ENCODE data around the gene EXD3. TPM values are rescaled to one million over a fixed set of nuclear protein-coding genes. Genes with fewer than 3 reads are reported as not detected.

The EXD3 gene
- total and polyA plus RNA-seq, 9 of the 15 experiments (the other 6 are each of a cell fraction or from before 2014, with no cell fraction given) = 0.29 to 12.5 (median 3.9) TPM

DNA sequence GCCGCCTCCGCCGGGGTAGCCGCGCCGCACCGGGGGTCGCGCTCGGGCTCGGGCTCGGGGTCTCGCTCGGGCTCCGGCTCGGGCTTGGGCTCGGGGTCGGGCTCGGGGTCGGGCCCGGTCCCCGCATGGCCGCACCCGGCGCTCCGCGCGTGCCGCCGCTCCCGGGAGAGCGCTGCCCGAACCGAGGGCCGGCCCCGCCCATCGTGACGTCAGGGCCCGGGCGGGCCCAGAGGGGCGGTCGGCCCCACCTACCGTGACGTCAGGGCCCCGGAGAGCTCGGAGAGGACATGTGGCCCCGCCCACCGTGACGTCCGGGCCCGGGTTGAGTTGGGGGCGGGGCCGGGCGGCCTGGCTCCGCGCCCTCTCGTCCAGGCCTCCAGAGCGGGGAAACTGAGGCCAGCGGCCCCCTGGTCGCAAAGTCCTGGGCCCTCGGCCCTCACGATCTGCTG is 36.2 kb upstream of the EXD3 start, which contains the start of gene NSMF (continued):
- TF ChIP-seq, protein P1, sequence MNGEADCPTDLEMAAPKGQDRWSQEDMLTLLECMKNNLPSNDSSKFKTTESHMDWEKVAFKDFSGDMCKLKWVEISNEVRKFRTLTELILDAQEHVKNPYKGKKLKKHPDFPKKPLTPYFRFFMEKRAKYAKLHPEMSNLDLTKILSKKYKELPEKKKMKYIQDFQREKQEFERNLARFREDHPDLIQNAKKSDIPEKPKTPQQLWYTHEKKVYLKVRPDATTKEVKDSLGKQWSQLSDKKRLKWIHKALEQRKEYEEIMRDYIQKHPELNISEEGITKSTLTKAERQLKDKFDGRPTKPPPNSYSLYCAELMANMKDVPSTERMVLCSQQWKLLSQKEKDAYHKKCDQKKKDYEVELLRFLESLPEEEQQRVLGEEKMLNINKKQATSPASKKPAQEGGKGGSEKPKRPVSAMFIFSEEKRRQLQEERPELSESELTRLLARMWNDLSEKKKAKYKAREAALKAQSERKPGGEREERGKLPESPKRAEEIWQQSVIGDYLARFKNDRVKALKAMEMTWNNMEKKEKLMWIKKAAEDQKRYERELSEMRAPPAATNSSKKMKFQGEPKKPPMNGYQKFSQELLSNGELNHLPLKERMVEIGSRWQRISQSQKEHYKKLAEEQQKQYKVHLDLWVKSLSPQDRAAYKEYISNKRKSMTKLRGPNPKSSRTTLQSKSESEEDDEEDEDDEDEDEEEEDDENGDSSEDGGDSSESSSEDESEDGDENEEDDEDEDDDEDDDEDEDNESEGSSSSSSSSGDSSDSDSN (IDR thresholded peaks at IDR 0.05; ENCODE audit: borderline replicate concordance in 1 of 2, low read depth in 2 of 2, low read length in 2 of 2) = 0 out of 4 replicates have a peak, but pooled peaks of 1 of the 2 experiments have one; percentile 10
- TF ChIP-seq ARID1B (IDR thresholded peaks at IDR 0.05) (no peak), ZNF263 (CRISPR knock-in tag; IDR thresholded peaks at IDR 0.05; ENCODE audit: borderline replicate concordance) (no peak), SP1 (CRISPR knock-in tag; IDR thresholded peaks at IDR 0.05) (peak; percentile 86), YY1 (IDR thresholded peaks at IDR 0.05; ENCODE audit: borderline replicate concordance in 1 of 3, control insufficient read depth in 1 of 3, extremely low read depth in 1 of 3, insufficient read depth in 3 of 3, insufficient read length in 1 of 3, insufficient replicate concordance in 2 of 3, low read depth in 1 of 3, low read length in 2 of 3) (peak; percentile 31 to 77 (median 54)), MAFK (IDR thresholded peaks at IDR 0.05; ENCODE audit: low read length) (no peak), PURB (CRISPR knock-in tag; IDR thresholded peaks at IDR 0.05; ENCODE audit: low read depth) (no peak), ZNF143 (CRISPR knock-in tag; IDR thresholded peaks at IDR 0.05) (no peak), CHD1 (IDR thresholded peaks at IDR 0.05; ENCODE audit: low read length) (no peak), ETV6 (IDR thresholded peaks at IDR 0.05; ENCODE audit: borderline replicate concordance in 1 of 2, low read depth in 2 of 2, low read length in 1 of 2) (no peak), ETV6 (CRISPR knock-in tag; IDR thresholded peaks at IDR 0.05; ENCODE audit: borderline replicate concordance) (no peak), HNRNPLL (IDR thresholded peaks at IDR 0.05; ENCODE audit: low read depth, low read length, poor library complexity, severe bottlenecking) (no peak), NUFIP1 (IDR thresholded peaks at IDR 0.05; ENCODE audit: partially characterized antibody) (no peak), ZNF253 (CRISPR knock-in tag; conservative IDR thresholded peaks at IDR 0.05) (no peak), SMAD1 (IDR thresholded peaks at IDR 0.05; ENCODE audit: low read depth, low read length, partially characterized antibody) (peak; percentile 25), MEIS2 (IDR thresholded peaks at IDR 0.05; ENCODE audit: partially characterized antibody) (no peak)
- TF ChIP-seq, protein P2, sequence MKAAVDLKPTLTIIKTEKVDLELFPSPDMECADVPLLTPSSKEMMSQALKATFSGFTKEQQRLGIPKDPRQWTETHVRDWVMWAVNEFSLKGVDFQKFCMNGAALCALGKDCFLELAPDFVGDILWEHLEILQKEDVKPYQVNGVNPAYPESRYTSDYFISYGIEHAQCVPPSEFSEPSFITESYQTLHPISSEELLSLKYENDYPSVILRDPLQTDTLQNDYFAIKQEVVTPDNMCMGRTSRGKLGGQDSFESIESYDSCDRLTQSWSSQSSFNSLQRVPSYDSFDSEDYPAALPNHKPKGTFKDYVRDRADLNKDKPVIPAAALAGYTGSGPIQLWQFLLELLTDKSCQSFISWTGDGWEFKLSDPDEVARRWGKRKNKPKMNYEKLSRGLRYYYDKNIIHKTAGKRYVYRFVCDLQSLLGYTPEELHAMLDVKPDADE (conservative IDR thresholded peaks at IDR 0.05; ENCODE audit: control insufficient read depth, low read depth, low read length) = 0 out of 2 replicates have a peak, but pooled peaks have one; percentile 35
- TF ChIP-seq, protein P3, sequence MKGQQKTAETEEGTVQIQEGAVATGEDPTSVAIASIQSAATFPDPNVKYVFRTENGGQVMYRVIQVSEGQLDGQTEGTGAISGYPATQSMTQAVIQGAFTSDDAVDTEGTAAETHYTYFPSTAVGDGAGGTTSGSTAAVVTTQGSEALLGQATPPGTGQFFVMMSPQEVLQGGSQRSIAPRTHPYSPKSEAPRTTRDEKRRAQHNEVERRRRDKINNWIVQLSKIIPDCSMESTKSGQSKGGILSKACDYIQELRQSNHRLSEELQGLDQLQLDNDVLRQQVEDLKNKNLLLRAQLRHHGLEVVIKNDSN (CRISPR knock-in tag; IDR thresholded peaks at IDR 0.05) = peak; percentile 72
- TF ChIP-seq, protein P4, sequence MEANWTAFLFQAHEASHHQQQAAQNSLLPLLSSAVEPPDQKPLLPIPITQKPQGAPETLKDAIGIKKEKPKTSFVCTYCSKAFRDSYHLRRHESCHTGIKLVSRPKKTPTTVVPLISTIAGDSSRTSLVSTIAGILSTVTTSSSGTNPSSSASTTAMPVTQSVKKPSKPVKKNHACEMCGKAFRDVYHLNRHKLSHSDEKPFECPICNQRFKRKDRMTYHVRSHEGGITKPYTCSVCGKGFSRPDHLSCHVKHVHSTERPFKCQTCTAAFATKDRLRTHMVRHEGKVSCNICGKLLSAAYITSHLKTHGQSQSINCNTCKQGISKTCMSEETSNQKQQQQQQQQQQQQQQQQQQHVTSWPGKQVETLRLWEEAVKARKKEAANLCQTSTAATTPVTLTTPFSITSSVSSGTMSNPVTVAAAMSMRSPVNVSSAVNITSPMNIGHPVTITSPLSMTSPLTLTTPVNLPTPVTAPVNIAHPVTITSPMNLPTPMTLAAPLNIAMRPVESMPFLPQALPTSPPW (CRISPR knock-in tag; IDR thresholded peaks at IDR 0.05) = peak; percentile 71
